ENCODE results near the gene RAD21L1. TPM values are rescaled to one million over a fixed set of nuclear protein-coding genes. Genes with fewer than 3 reads are reported as not detected.

RAD21L1 gene
- total RNA-seq, result not detected

- H3K9me3 ChIP-seq (ENCODE audit: control insufficient read depth in 3 of 3, low read length in 3 of 3), result no peaks in the 10 kb centered on the region
- H3K36me3 ChIP-seq (ENCODE audit: control insufficient read depth in 3 of 3, insufficient read depth in 3 of 3, low read length in 3 of 3), result no peaks in the 10 kb centered on the region
- H3K27me3 ChIP-seq (ENCODE audit: control insufficient read depth in 3 of 3, insufficient read depth in 3 of 3, low read length in 3 of 3), result peaks cover 0 to 13% (median 9%) of the 10 kb centered on the region in 3 donors
- H3K4me1 ChIP-seq (ENCODE audit: control insufficient read depth in 3 of 3, insufficient read depth in 3 of 3, low read length in 3 of 3), result peaks cover 3 to 10% (median 7%) of the 10 kb centered on the region in 3 donors
- peak within 1 kb of the TSS; percentile 33 to 66 (median 65) for H3K9ac ChIP-seq (ENCODE audit: low read depth in 1 of 3, low read length in 3 of 3)
- no peak within 1 kb of the TSS for H3K27ac ChIP-seq (ENCODE audit: low read depth, low read length)
- peak within 1 kb of the TSS; percentile 51 to 73 (median 68) for H3K4me3 ChIP-seq (ENCODE audit: low read length in 3 of 3)
These were observed at the start of gene RAD21L1 for GRCh38 chr20:1225783-1226654. Gene RAD21L1 (plus strand): TSS chr20:1226044. CDS start chr20:1228454, 2,410 bp downstream.

DNA sequence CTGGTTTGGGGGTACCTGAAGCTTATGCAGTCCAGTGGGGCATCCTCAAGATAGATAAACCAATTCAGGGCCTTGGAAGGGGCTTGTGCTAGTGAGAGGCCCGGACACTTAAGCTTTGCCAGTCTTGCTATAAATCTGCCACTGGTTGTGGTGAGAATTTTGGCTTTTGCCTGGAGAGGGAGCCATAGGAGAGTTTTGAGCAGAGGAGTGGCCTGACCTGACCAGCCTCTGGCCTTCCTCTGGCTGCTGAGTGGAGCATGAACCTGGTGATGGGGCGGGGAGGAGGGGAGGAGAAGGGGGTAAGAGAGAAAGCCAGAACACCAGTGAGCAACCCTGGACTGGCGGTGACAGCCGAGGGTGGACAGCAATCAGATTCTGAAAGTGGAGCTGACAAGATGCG is 48.2 kb upstream of the RAD21L1 start:
- Histone ChIP-seq H3K4me3 (ENCODE audit: low read length in 3 of 3) (no peak overlapping the region), H3K9me3 (ENCODE audit: control insufficient read depth in 3 of 3, low read length in 3 of 3) (no peaks in the 10 kb centered on the region), H3K4me1 (ENCODE audit: control insufficient read depth in 3 of 3, insufficient read depth in 3 of 3, low read length in 3 of 3) (peaks cover 0 to 3% (median 0%) of the 10 kb centered on the region in 3 donors), H3K9ac (ENCODE audit: low read depth in 1 of 3, low read length in 3 of 3) (no peak overlapping the region), H3K27me3 (ENCODE audit: control insufficient read depth in 3 of 3, insufficient read depth in 3 of 3, low read length in 3 of 3) (peaks cover 0 to 4% (median 0%) of the 10 kb centered on the region in 3 donors), H3K27ac (ENCODE audit: low read depth, low read length) (no peak overlapping the region), H3K36me3 (ENCODE audit: control insufficient read depth in 3 of 3, insufficient read depth in 3 of 3, low read length in 3 of 3) (peaks cover 12 to 25% (median 21%) of the 10 kb centered on the region in 3 donors)

GRCh38 chr20:1178103-1178502 is 47.7 kb upstream of the RAD21L1 start:
- Histone ChIP-seq H3K36me3 (ENCODE audit: control insufficient read depth in 3 of 3, insufficient read depth in 3 of 3, low read length in 3 of 3) (peaks cover 9 to 21% (median 21%) of the 10 kb centered on the region in 3 donors), H3K4me3 (ENCODE audit: low read length in 3 of 3) (no peak overlapping the region), H3K9ac (ENCODE audit: low read depth in 1 of 3, low read length in 3 of 3) (no peak overlapping the region), H3K4me1 (ENCODE audit: control insufficient read depth in 3 of 3, insufficient read depth in 3 of 3, low read length in 3 of 3) (peaks cover 0 to 3% (median 0%) of the 10 kb centered on the region in 3 donors), H3K27me3 (ENCODE audit: control insufficient read depth in 3 of 3, insufficient read depth in 3 of 3, low read length in 3 of 3) (peaks cover 0 to 8% (median 0%) of the 10 kb centered on the region in 3 donors), H3K27ac (ENCODE audit: low read depth, low read length) (no peak overlapping the region), H3K9me3 (ENCODE audit: control insufficient read depth in 3 of 3, low read length in 3 of 3) (no peaks in the 10 kb centered on the region)

GRCh38 chr20:1178623-1179022 is 47.2 kb upstream of the RAD21L1 start:
- Histone ChIP-seq H3K4me3 (ENCODE audit: low read length in 3 of 3) (no peak overlapping the region), H3K4me1 (ENCODE audit: control insufficient read depth in 3 of 3, insufficient read depth in 3 of 3, low read length in 3 of 3) (peaks cover 0 to 3% (median 0%) of the 10 kb centered on the region in 3 donors), H3K9ac (ENCODE audit: low read depth in 1 of 3, low read length in 3 of 3) (no peak overlapping the region), H3K36me3 (ENCODE audit: control insufficient read depth in 3 of 3, insufficient read depth in 3 of 3, low read length in 3 of 3) (peaks cover 7 to 21% (median 19%) of the 10 kb centered on the region in 3 donors), H3K27ac (ENCODE audit: low read depth, low read length) (no peak overlapping the region), H3K9me3 (ENCODE audit: control insufficient read depth in 3 of 3, low read length in 3 of 3) (no peaks in the 10 kb centered on the region), H3K27me3 (ENCODE audit: control insufficient read depth in 3 of 3, insufficient read depth in 3 of 3, low read length in 3 of 3) (peaks cover 0 to 10% (median 1%) of the 10 kb centered on the region in 3 donors)

GRCh38 chr20:1180949-1181348 is 44.9 kb upstream of the RAD21L1 start:
- Histone ChIP-seq H3K36me3 (ENCODE audit: control insufficient read depth in 3 of 3, insufficient read depth in 3 of 3, low read length in 3 of 3) (peaks cover 6 to 8% (median 7%) of the 10 kb centered on the region in 3 donors), H3K4me3 (ENCODE audit: low read length in 3 of 3) (no peak overlapping the region), H3K9me3 (ENCODE audit: control insufficient read depth in 3 of 3, low read length in 3 of 3) (no peaks in the 10 kb centered on the region), H3K9ac (ENCODE audit: low read depth in 1 of 3, low read length in 3 of 3) (no peak overlapping the region), H3K27me3 (ENCODE audit: control insufficient read depth in 3 of 3, insufficient read depth in 3 of 3, low read length in 3 of 3) (peaks cover 10 to 25% (median 15%) of the 10 kb centered on the region in 3 donors), H3K4me1 (ENCODE audit: control insufficient read depth in 3 of 3, insufficient read depth in 3 of 3, low read length in 3 of 3) (peaks cover 0 to 11% (median 4%) of the 10 kb centered on the region in 3 donors), H3K27ac (ENCODE audit: low read depth, low read length) (no peak overlapping the region)

GRCh38 chr20:1182106-1182505 is 43.7 kb upstream of the RAD21L1 start:
- Histone ChIP-seq H3K9me3 (ENCODE audit: control insufficient read depth in 3 of 3, low read length in 3 of 3) (no peaks in the 10 kb centered on the region), H3K27me3 (ENCODE audit: control insufficient read depth in 3 of 3, insufficient read depth in 3 of 3, low read length in 3 of 3) (peaks cover 15 to 30% (median 23%) of the 10 kb centered on the region in 3 donors), H3K4me1 (ENCODE audit: control insufficient read depth in 3 of 3, insufficient read depth in 3 of 3, low read length in 3 of 3) (peaks cover 5 to 11% (median 8%) of the 10 kb centered on the region in 3 donors), H3K27ac (ENCODE audit: low read depth, low read length) (no peak overlapping the region), H3K36me3 (ENCODE audit: control insufficient read depth in 3 of 3, insufficient read depth in 3 of 3, low read length in 3 of 3) (peaks cover 0 to 3% (median 2%) of the 10 kb centered on the region in 3 donors), H3K4me3 (ENCODE audit: low read length in 3 of 3) (no peak overlapping the region), H3K9ac (ENCODE audit: low read depth in 1 of 3, low read length in 3 of 3) (no peak overlapping the region)

DNA sequence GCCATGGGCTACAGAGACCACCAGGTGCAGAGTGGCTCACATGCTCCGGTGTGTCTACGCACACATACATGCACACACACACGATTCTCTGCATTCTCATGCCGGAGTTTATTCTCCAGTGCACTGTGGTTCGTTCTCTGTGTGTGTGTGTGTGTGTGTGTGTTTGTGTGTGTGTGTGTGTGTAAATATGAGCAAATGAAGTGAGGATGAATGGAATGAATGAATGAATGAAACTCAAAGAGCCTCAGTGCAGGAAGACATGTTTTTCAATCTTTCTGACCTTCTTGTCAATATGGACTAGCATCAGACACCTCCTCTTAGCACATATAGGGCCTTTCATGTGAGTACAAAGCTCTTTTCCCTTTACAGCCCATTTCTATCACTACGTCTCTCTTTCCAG is 42.7 kb upstream of the RAD21L1 start:
- Histone ChIP-seq H3K36me3 (ENCODE audit: control insufficient read depth in 3 of 3, insufficient read depth in 3 of 3, low read length in 3 of 3) (peaks cover 0 to 2% (median 0%) of the 10 kb centered on the region in 3 donors), H3K27ac (ENCODE audit: low read depth, low read length) (no peak overlapping the region), H3K9ac (ENCODE audit: low read depth in 1 of 3, low read length in 3 of 3) (no peak overlapping the region), H3K27me3 (ENCODE audit: control insufficient read depth in 3 of 3, insufficient read depth in 3 of 3, low read length in 3 of 3) (peaks cover 15 to 30% (median 23%) of the 10 kb centered on the region in 3 donors), H3K4me1 (ENCODE audit: control insufficient read depth in 3 of 3, insufficient read depth in 3 of 3, low read length in 3 of 3) (peaks cover 5 to 12% (median 11%) of the 10 kb centered on the region in 3 donors), H3K9me3 (ENCODE audit: control insufficient read depth in 3 of 3, low read length in 3 of 3) (no peaks in the 10 kb centered on the region), H3K4me3 (ENCODE audit: low read length in 3 of 3) (no peak overlapping the region)

DNA sequence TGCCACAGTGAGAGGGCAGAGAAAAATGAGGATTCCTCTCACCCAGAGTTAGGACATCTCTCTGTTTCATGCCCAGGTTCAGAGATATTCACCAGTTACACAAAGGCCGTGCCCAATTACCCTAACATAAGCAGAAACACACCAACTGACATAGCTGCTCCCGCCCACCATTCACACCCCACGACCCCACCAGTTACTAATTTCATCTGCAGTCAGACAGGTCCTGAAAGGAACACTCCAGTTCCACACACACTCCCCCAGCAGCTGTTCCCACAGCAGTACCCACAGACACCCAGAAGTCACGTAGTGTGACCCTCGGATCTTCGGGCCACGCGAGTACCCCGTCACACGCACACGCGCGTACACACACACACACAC is 41.6 kb upstream of the RAD21L1 start:
- peaks cover 15 to 30% (median 23%) of the 10 kb centered on the region in 3 donors for H3K27me3 ChIP-seq (ENCODE audit: control insufficient read depth in 3 of 3, insufficient read depth in 3 of 3, low read length in 3 of 3)
- H3K36me3 ChIP-seq (ENCODE audit: control insufficient read depth in 3 of 3, insufficient read depth in 3 of 3, low read length in 3 of 3), result peaks cover 0 to 2% (median 0%) of the 10 kb centered on the region in 3 donors
- peak overlapping the region in 2 of 3 donors; percentile 33 to 40 for H3K9ac ChIP-seq (ENCODE audit: low read depth in 1 of 3, low read length in 3 of 3)
- peaks cover 5 to 14% (median 11%) of the 10 kb centered on the region in 3 donors for H3K4me1 ChIP-seq (ENCODE audit: control insufficient read depth in 3 of 3, insufficient read depth in 3 of 3, low read length in 3 of 3)
- no peak overlapping the region for H3K27ac ChIP-seq (ENCODE audit: low read depth, low read length)
- no peaks in the 10 kb centered on the region for H3K9me3 ChIP-seq (ENCODE audit: control insufficient read depth in 3 of 3, low read length in 3 of 3)
- peak overlapping the region; percentile 30 to 45 (median 32) for H3K4me3 ChIP-seq (ENCODE audit: low read length in 3 of 3)

DNA sequence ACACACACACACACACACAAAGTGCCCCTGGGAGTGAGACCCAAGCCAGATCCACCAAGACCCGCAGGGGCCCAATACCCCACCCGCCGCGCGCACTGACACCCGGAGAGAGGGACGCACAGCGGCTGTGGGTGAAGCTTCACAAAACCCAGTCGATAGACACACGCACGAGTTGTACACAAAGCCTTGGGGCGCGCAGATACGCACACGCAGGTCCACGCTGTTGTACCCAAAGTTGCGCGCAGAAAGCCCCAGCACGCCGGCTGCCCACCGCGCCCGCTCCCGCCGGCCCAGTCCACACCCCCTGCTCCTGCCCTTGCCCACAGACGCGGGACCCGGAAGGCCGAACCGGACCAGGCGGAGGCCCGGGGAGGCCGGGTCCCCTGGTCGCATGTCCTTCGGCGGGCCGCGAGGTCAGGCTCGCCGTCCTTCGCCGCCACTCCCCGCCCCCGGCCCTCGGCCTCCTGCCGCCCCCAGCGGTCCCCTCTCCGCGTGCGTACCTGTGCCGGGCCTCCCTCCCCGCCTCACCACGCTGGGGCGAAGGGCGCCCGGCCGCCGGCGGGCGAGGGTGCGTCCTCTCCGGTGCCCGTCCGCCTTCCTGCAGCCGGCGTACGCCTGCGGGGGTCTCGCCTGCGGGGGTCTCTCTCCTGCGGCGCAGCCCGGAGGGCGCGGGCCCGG is 41.1 kb upstream of the RAD21L1 start, which contains the start of gene TMEM74B:
TMEM74B (minus strand) TSS at position 344 of the 678 bp plus-strand sequence. CDS start 1,180 bp downstream, outside the sequence.
- Histone ChIP-seq H3K9me3 (ENCODE audit: control insufficient read depth in 3 of 3, low read length in 3 of 3) (no peaks in the 10 kb centered on the region), H3K4me1 (ENCODE audit: control insufficient read depth in 3 of 3, insufficient read depth in 3 of 3, low read length in 3 of 3) (peaks cover 5 to 14% (median 11%) of the 10 kb centered on the region in 3 donors), H3K27ac (ENCODE audit: low read depth, low read length) (no peak within 1 kb of the TSS), H3K27me3 (ENCODE audit: control insufficient read depth in 3 of 3, insufficient read depth in 3 of 3, low read length in 3 of 3) (peaks cover 15 to 30% (median 23%) of the 10 kb centered on the region in 3 donors), H3K9ac (ENCODE audit: low read depth in 1 of 3, low read length in 3 of 3) (peak within 1 kb of the TSS in 2 of 3 donors; percentile 33 to 40), H3K36me3 (ENCODE audit: control insufficient read depth in 3 of 3, insufficient read depth in 3 of 3, low read length in 3 of 3) (peaks cover 0 to 2% (median 0%) of the 10 kb centered on the region in 3 donors), H3K4me3 (ENCODE audit: low read length in 3 of 3) (peak within 1 kb of the TSS; percentile 30 to 45 (median 40))
